Esophagus squamous epithelium (tissue), 4 donors: ENCODE data around the gene AP1S1.

Experiments
- POLR2A ChIP-seq, 4 donors: fragments of 450-650 bp; IDR thresholded peaks; one replicate each; pipeline ENCODE4 v1.6.1; 2017; ENCODE audit warnings: antibody characterized with exemption in 4 of 4, mild to moderate bottlenecking in 4 of 4, moderate library complexity in 3 of 4
- TF ChIP-seq, protein P1 (sequence below), 6 experiments: fragments of 450-650 bp in 4 of 6; fragments of 200-600 bp in 2 of 6; sonication (generic) in 2 of 6; IDR thresholded peaks; one replicate each; pipeline ENCODE4 v1.5.1; 2016 to 2019; ENCODE audit warnings: antibody characterized with exemption in 6 of 6, mild to moderate bottlenecking in 4 of 6, moderate library complexity in 4 of 6

DNA sequence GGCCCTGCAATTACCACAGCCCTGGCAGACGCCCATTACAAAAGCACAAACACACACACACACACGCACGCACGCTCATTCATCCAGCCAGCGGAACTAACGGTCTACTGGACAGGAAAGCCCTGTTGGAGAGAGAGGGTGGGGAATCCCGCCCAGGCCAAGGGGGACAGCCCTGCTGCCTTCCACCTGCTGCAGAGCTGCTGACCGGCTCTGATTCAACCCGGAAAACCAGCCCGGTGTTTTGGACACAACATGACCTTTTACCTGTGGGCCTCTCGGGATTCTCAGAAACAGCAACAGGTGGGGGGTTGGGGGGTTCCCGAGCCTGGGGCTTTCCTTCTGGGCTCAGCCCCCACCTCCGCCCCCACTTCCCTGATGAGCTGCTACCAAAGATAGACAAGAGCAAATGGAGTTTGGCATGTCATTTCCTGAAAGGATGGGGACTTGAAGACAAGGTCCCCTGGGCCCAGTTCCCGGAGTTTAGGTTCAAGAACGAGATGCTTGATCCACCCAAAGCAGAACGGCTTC lies 45.9 kb upstream of the AP1S1 start:
- TF ChIP-seq, protein P1, sequence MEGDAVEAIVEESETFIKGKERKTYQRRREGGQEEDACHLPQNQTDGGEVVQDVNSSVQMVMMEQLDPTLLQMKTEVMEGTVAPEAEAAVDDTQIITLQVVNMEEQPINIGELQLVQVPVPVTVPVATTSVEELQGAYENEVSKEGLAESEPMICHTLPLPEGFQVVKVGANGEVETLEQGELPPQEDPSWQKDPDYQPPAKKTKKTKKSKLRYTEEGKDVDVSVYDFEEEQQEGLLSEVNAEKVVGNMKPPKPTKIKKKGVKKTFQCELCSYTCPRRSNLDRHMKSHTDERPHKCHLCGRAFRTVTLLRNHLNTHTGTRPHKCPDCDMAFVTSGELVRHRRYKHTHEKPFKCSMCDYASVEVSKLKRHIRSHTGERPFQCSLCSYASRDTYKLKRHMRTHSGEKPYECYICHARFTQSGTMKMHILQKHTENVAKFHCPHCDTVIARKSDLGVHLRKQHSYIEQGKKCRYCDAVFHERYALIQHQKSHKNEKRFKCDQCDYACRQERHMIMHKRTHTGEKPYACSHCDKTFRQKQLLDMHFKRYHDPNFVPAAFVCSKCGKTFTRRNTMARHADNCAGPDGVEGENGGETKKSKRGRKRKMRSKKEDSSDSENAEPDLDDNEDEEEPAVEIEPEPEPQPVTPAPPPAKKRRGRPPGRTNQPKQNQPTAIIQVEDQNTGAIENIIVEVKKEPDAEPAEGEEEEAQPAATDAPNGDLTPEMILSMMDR (IDR thresholded peaks at IDR 0.05) = no peak
- no peak for TF ChIP-seq POLR2A (IDR thresholded peaks at IDR 0.05)
